HepG2 (cell line): Measurements from ENCODE around the gene ZNF697.
A peak's percentile ranks its signal among the peaks of the same experiment; 100 is the strongest.

Source experiments
- CBX1 ChIP-seq: IDR thresholded peaks from one replicate; pipeline ENCODE4 v1.6.1; 2016; ENCODE audit warnings: antibody characterized with exemption, low read depth
- CHD4 ChIP-seq: fragments of 200-600 bp; sonication (generic); IDR thresholded peaks from 2 replicates; pipeline ENCODE4 v1.7.0; 2017; ENCODE audit warnings: mild to moderate bottlenecking, low read length, borderline replicate concordance
- CTCF ChIP-seq: sonication (generic); formaldehyde crosslinking; IDR thresholded peaks from 2 replicates; pipeline ENCODE4 v1.5.0; 2020; ENCODE audit warnings: mild to moderate bottlenecking, missing genetic modification reagents, moderate library complexity
- HDAC1 ChIP-seq: sonication (generic); formaldehyde crosslinking; IDR thresholded peaks from 2 replicates; pipeline ENCODE4 v1.5.1; 2020; ENCODE audit warnings: mild to moderate bottlenecking, missing genetic modification reagents
- MTA3 ChIP-seq: sonication (generic); formaldehyde crosslinking; IDR thresholded peaks from 2 replicates; pipeline ENCODE4 v1.4.0; 2020; ENCODE audit warnings: missing genetic modification reagents
- NR2F1 ChIP-seq, 2 experiments: fragments of 450-650 bp in 1 of 2; formaldehyde crosslinking in 1 of 2; IDR thresholded peaks; 2 replicates each; pipeline versions ENCODE4 v1.5.0 to v1.6.1; 2016 to 2020; ENCODE audit warnings: mild to moderate bottlenecking in 1 of 2, missing compliant biosample characterization in 1 of 2, missing genetic modification reagents in 1 of 2, moderate library complexity in 1 of 2
- POLR2A ChIP-seq, 2 experiments: IDR thresholded peaks; 2 replicates each; pipeline ENCODE4 v1.6.1; 2011; ENCODE audit warnings: low read depth in 2 of 2, low read length in 2 of 2, mild to moderate bottlenecking in 1 of 2, moderate library complexity in 1 of 2; ENCODE audit not compliant: insufficient read depth in 1 of 2
- POLR2AphosphoS5 ChIP-seq: IDR thresholded peaks from 2 replicates; pipeline ENCODE4 v1.6.1; 2012; ENCODE audit warnings: low read depth, low read length
- SRSF9 ChIP-seq: fragments of 200-400 bp; formaldehyde crosslinking; IDR thresholded peaks from 2 replicates; pipeline ENCODE4 v1.6.1; 2018; ENCODE audit warnings: borderline replicate concordance, mild to moderate bottlenecking, low read depth, low read length; ENCODE audit not compliant: insufficient read depth, poor library complexity, severe bottlenecking
- TBP ChIP-seq: sonication (generic); formaldehyde crosslinking; IDR thresholded peaks from 2 replicates; pipeline ENCODE4 v1.5.0; 2020; ENCODE audit warnings: missing genetic modification reagents
- ZBTB42 ChIP-seq: sonication (generic); formaldehyde crosslinking; IDR thresholded peaks from 2 replicates; pipeline ENCODE4 v1.5.0; 2020; ENCODE audit warnings: mild to moderate bottlenecking, missing genetic modification reagents

- TF ChIP-seq ZBTB42 (CRISPR knock-in tag) (no peak), POLR2A (IDR thresholded peaks at IDR 0.05; ENCODE audit: insufficient read depth in 1 of 2, low read depth in 2 of 2, low read length in 2 of 2) (no peak), CTCF (CRISPR knock-in tag) (peak; percentile 66), TBP (no peak), CBX1 (no peak), SRSF9 (no peak), NR2F1 (CRISPR knock-in tag; IDR thresholded peaks at IDR 0.05) (no peak), HDAC1 (no peak), POLR2AphosphoS5 (no peak), MTA3 (CRISPR knock-in tag) (no peak), CHD4 (no peak)
Measured at GRCh38 chr1:119582801-119583200, 65.3 kb downstream of the ZNF697 start.
